Erythroblast (primary cell): Measurements from ENCODE around the gene MGAT5.

Source experiments
- GATA1 ChIP-seq: IDR thresholded peaks from 2 replicates; pipeline ENCODE4 v1.6.1; 2011; ENCODE audit warnings: low read depth, mild to moderate bottlenecking, control low read depth, low read length, moderate library complexity
- POLR2A ChIP-seq: IDR thresholded peaks from 2 replicates; pipeline ENCODE4 v1.6.1; 2011; ENCODE audit warnings: mild to moderate bottlenecking, low read length

- TF ChIP-seq POLR2A: no peak
- no peak for TF ChIP-seq GATA1
Observed at GRCh38 chr2:134498654-134499053, 244.8 kb downstream of the MGAT5 start.
